Suppressor macrophage treated with lipopolysaccharide for 4 hours (primary cell): Measurements from ENCODE around the gene MIS12.

ENCODE experiments used
- DNase-seq: peaks from one replicate; pipeline ENCODE4 v3.0.0-alpha.2; 2020

Gene MIS12

GRCh38 chr17:5486206-5487124, at the start of gene MIS12:
MIS12 (plus strand) TSS chr17:5486566; CDS start chr17:5488863, 2,297 bp downstream.
- DNase-seq = peak; percentile 99

DNA sequence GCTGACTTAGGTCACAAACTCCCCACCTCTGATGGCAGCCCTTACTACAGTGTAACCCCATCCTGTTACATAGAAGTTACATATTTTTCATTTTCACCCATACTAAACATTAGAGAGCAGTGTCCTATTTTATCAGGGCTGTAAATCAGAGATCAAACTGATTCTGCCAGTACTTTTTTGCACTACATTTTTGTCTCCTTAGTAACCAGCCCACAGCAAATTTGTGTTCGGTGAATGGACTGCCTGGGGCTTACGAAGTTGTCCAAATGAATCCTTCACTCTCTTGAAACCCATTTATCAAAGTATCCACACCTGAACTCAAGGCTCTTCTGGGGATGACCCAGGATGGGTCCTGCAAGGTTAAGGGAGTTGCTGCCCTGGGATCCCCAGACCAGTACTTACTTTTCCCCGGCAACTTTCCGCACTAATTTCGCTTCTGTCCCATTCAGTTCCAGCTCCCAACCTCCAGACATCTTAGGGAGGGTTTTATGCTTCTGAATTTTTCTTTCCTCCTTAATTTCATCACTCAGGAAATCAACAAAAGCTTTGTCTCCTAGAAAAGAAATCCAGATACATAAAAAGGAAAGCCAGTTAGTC, 48.5 kb upstream of the MIS12 start:
- DNase-seq = no peak

DNA sequence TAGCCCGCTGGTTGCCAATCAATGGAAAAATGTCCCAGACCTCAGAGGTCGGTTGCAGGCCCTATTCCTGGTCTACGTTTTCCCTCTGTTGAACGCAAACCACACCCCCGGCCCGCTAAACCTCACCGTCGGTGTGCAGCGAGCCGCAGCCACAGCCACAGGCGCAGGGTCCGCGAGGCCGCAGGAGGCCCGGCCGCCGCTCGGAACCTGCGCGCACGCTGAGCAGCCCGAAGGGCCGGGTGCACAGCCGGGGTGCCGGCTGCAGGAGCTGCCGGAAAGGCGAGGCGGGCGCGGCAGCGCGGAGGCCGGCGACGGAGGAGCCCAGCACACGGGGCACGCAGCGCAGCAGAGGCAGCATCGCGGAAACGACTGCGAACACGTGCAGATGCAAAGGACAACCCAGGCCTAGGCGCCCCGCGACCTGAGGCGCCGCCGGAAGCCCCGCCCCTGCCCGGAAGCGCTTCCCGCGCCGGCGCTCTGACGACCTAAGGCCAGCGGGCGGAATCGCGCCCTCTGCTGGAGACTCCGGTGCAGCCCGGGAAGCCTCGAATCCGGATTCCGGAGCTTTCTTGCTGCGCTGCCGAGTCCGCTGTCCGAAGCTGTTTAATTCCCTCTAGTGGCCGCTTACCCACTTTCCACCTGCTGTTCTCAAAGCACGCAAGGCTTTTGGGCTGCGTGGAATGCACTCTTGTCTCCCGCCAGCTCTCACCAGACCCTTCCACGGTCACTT, 47.5 kb upstream of the MIS12 start, which contains the start of gene C1QBP:
TSS of gene C1QBP (minus strand) at position 440 of the 730 bp plus-strand sequence. CDS start at position 358, 82 bp downstream.
- DNase-seq = peak; percentile 98

DNA sequence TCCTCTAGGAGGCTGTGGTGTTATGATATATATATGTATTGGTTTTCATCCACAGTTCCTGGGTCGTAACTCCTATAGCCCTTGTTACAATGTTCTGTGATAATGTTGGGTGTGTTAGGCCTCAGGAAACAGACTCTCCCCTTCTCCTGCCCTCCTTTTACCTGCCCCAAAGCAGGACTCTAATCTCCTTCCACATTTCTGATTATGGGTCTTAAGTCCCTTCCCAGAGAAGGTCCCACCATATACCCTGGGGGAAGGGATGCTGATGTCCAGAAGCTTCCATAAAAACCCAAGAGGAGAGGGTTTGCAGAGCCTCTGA, 47.0 kb upstream of the MIS12 start:
- DNase-seq = no peak

DNA sequence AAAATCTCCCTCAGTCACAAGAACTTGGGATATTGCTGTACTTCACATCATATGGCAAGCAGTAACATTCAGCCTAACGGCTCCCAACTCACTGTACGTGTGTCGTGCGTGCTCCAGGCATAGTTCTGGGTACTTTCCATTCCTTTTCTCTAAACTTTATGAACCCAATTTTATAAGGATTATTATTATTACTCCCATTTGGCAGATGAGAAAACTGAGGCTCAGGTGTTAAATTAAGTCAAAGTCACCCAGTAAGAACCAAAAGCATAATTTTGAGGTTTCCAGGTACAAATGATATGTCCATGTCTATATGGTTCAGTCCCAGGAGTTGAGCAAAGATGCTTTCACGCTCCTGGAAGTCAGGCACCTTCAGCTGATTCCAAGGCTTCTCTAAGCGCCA, 42.6 kb upstream of the MIS12 start:
- no peak for DNase-seq

GRCh38 chr17:5444209-5444608, 42.2 kb upstream of the MIS12 start:
- DNase-seq = no peak

DNA sequence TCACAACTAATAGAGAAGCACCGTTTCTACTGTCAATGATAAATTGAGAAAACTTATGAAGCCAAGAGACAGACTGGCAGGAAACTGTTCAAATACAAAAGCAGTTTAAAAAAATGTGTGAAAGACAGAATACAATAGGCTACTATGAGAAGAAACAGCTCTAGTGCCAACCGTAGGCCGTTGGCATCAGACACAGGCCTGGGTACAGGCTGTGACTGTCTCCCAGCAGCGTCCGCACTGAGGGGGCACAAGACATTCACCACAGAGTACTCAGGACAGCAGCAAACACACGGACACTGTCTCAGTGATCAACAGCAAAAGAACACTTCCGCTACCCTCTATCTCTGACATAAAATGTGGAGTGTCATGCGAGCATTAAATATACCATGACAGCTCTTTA, 39.6 kb upstream of the MIS12 start:
- DNase-seq = no peak

- no peak for DNase-seq
Measured at GRCh38 chr17:5464717-5465507, 21.5 kb upstream of the MIS12 start.

DNA sequence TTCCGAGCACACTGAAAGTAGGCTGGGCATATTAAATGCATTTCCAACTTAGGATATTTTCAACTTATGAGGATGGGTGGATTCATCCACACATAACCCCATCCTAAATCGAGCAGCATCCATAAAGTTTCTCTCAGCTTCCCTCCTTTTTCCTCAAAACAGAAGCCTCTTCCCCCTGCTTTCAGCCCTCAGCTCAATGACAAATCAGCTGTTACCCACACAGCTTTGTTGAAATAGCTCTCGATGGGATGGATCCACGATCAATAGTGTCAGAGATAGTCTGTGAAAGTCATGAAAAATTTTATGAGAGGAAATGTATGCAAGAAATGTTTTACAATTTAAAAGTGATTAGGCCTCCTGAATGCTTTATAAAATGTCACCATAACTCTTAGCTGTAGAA, 20.1 kb upstream of the MIS12 start:
- DNase-seq = no peak

DNA sequence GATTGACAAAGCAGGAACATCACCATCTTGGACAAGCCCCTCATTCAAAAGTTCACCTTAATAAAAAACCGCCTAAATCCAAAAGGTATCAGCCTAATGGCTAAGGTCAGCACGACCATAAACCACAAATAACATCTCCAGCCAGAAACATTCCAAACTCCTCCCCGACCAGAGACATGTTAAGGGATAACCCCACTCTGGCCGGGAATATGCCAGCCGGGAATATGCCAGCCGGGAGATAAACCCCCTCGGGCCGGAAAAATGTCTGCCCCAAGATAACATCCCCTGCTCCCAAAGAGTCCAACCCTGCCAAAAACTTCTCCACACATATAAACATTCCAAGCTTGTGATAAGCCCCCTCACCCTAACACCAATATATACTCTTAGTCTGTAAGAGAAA, 18.9 kb upstream of the MIS12 start:
- no peak for DNase-seq

DNA sequence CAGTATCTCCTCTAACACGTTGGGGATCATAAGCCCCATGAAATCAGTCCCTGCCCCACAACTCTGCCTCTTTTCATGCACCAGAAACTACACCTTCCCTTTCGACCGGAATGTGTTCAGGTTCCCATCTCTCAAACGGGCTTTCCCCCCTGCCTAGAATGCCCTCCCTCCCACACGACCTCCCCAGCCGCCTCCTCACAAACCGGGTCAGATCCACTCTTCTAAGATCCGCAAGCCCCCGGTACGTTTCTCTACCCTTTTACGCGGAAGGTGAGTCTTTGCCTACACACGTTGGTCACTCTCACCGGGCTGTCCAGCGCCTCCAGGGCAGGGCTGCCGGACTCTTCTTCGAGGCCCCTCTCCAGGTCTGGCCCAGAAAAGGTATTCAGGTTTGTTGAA, 18.3 kb upstream of the MIS12 start:
- DNase-seq = no peak

DNA sequence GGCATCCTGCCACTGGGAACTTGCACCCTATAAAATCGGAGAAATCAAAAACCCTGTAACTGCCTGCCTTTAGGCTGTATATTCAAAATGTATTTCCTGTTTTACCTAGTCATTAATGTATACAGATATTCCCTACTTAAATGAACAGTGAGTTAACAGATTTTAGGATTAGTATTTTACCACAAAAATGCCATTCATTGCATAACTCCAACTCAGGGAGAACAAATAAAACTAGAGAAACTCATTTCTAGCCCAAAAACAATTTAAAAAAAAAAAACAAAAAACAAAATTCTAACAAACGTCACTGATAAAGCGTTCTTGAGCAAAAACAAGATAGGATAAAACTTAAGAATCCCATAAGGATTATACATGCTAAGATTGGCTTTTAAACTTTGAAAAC, 13.9 kb upstream of the MIS12 start:
- DNase-seq = no peak

DNA sequence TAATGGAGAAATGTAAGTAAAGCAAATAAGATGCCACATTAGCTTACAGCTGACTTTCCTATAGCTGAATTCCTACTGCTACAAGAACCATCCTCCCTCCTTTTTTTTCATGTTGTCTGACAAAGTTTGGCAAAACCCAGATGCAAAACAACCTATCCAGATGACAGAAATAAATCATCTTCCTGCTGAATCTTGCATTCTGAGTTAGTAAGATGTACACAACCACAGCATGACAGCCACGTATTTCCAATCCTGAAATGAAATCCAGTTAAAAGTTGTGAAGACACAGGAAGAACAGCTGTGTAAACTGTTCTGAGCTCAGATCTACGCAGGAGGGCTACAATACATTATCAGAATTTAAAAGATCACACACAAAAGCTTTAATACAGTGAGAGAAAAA, 12.5 kb upstream of the MIS12 start:
- DNase-seq = no peak

DNA sequence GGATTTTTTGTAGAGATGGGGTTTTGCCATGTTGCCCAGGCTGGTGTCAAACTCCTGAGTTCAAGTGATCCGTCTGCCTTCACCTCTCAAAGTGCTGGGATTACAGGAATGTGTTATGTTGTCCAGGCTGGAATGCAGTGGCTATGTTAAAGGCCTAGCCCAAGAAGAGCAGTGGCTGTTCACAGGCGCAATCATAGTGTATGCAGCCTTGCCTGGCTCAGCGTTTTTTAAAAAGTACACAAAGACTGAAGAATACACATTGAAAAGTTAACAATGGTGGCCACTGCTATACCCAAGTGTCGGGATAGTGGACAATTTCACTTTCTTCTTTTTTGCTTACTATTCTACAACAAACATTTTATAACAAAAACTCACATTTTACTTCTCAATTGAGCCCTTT, 7.4 kb upstream of the MIS12 start:
- DNase-seq = no peak

- DNase-seq = no peak
Measured at GRCh38 chr17:5480962-5481361, 5.4 kb upstream of the MIS12 start.

DNA sequence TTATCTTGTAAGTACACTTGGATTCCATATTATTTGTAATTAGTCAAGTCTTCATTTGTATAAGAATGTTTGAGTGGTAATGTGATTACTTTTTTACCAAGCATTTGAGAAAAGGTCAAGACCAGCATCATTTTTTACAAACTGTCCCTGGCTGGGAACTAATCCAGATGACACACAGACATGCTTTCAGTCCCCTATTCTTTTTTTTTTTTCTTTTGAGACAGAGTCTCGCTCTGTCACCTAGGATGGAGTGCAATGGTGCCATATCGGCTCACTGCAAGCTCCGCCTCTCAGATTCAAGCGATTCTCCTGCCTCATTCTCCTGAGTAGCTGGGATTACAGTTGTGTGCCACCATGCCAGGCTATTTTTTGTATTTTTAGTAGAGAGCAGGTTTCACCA, 4.9 kb upstream of the MIS12 start:
- no peak for DNase-seq

DNA sequence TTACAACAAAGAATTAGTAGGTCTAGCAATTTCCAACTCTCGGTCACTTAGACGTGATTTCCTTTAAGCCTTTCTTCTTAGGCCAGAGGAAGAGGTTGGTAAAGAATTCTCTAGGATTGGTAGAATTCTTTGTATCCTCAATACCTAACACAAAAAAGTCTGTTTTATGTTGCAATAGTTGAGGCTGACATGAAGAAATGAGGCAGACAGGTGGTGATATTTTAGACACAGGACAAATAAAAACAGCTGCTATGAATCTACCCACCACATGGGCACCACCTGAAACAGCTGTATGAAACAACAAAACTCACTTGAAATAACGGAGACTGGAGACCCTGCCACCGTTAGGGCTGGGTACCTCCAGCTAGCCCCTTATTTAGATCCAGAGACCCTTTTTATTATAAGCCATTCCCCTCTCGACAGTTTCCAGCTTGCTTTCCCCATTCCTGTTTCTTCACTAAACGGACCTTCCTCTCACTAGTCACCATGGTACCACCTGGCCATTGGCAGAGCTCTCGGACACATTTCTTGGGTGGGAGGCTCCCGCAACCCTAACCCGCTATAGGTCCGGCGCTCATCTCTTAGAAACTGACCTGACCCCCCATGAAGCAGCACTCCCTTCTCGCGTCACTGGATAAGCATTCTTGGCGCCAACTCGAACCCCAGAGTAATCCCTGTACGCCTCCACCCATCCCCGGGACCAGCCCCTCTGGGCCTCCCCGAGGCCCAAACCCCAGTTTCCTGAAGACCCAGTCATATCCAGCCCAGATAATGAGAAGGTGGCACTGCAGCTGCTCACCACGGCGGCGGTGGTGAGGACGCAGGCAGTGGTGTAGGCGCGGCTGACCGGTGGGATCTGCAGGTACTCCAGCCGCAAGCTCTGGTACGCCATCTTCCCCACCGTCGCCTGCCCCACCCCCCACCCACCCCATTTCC, 828 bp upstream of the MIS12 start, which contains the start of gene DERL2:
TSS of gene DERL2 (minus strand) at position 909 of the 936 bp plus-strand sequence. CDS start at position 892, 17 bp downstream.
- DNase-seq = peak; percentile 12

DNA sequence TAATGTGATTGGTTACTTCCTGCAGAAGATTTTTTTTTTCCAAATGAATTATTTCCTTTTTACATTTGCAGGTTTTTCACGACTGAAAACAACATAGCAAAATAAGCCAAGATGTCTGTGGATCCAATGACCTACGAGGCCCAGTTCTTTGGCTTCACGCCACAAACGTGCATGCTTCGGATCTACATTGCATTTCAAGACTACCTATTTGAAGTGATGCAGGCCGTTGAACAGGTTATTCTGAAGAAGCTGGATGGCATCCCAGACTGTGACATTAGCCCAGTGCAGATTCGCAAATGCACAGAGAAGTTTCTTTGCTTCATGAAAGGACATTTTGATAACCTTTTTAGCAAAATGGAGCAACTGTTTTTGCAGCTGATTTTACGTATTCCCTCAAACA, 2.4 kb downstream of the MIS12 start:
- no peak for DNase-seq

GRCh38 chr17:5492970-5493369, 6.6 kb downstream of the MIS12 start:
- no peak for DNase-seq

DNA sequence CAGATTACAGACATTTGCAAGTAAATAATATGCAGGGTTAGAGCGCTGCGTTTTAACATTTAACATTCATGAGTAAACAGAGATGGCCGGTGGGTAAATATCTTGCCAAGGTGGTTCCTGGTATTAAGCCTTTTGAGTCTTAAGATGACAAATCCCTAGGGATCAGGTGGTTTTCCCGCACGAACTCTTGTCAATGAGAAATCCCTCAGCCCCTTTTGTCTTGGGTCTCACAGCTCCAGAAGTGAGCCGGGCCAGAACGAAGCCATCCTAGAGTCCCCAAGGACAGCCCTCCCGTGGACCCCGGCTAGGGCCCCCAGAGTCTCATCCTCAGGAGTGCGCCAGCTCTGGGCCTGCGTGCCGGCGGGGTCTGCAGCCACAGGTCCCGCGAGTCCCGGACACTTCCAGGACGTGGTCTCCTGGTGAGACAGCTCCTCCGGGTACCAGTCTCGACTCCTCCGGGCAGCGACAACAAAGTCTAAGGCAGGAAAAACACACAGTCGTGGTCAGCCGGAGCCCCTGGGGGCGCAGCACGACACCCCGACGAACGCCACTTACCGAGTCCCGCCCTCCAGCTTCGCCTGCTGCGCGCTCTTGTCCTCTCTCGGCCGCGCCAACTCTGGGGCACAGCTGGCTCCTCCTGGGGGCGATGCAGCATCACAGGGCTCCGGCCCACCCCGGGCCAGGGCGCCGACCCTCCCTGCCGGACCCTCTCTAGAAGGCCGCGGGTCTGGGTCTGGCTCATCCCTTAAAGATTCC, 13.3 kb downstream of the MIS12 start:
- DNase-seq = no peak

GRCh38 chr17:5500247-5500588, 13.9 kb downstream of the MIS12 start:
- no peak for DNase-seq
